ENCODE results near the gene IRAK2.
"Not testable (repeated sequence)": the region's sequence is repeated elsewhere in the genome, so short reads cannot be mapped to it uniquely, and the experiment has no call there.

DNA sequence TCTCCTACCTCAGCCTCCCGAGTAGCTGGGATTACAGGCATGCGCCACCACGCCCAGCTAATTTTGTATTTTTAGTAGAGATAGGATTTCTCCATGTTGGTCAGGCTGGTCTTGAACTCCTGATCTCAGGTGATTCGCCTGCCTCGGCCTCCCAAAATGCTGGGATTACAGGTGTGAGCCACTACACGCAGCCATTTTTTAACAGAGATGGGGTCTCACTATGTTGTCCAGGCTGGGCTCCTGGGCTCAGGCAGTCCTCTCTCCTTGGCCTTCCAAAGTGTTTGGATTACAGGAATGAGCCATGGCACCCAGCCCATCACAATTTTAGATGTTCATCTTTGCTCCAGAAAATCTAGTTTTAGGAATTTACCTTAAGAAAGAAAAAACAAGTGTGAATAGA is 6.2 kb upstream of the IRAK2 start:
- not testable (repeated sequence) for TF ChIP-seq CTCF, POLR2A (IDR thresholded peaks at IDR 0.05)

Measured in body of pancreas (tissue), 4 donors.